HG02759 (cell line): Measurements from ENCODE around the gene RTBDN.
A peak's percentile ranks its signal among the peaks of the same experiment; 100 is the strongest.

ENCODE experiments used
- ATAC-seq: cut with Tn5 transposase; IDR thresholded peaks from one replicate; pipeline ENCODE4 v1.9.1; 2021; ENCODE audit warnings: mild to moderate bottlenecking, moderate library complexity; ENCODE audit not compliant: unreplicated experiment

RTBDN gene

DNA sequence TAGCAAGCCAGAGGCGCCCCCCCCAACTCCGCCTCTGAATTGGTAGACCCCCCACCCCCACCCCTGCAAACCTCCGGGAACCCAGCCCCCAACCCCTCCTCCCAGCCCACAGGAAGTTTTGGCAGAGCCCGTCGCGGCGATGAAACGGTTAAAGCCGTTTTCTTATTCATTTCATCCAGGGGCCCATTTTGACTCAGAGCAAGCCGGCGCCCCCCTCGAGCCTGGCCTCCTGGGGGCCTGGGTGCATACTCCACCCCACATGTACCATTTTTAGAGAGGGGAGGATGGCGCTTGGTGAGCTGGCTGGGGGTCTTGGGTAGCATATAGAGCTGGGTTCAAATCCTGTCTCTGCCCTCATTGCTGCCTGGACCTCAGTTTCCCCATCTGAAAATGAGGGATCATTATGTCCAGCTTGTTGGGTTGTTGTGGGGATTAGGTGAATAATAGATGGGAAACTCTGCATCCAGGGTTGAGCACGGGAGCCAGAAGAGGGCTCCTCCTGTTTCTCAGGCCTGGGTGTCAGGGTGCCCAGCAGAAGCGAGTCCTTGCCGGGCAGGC, 51.0 kb downstream of the RTBDN start:
- no peak for ATAC-seq

- ATAC-seq = peak; percentile 44
Observed at GRCh38 chr19:12782424-12783290, 51.7 kb downstream of the RTBDN start.

GRCh38 chr19:12782174-12782423, 52.3 kb downstream of the RTBDN start:
- peak; percentile 1 for ATAC-seq

DNA sequence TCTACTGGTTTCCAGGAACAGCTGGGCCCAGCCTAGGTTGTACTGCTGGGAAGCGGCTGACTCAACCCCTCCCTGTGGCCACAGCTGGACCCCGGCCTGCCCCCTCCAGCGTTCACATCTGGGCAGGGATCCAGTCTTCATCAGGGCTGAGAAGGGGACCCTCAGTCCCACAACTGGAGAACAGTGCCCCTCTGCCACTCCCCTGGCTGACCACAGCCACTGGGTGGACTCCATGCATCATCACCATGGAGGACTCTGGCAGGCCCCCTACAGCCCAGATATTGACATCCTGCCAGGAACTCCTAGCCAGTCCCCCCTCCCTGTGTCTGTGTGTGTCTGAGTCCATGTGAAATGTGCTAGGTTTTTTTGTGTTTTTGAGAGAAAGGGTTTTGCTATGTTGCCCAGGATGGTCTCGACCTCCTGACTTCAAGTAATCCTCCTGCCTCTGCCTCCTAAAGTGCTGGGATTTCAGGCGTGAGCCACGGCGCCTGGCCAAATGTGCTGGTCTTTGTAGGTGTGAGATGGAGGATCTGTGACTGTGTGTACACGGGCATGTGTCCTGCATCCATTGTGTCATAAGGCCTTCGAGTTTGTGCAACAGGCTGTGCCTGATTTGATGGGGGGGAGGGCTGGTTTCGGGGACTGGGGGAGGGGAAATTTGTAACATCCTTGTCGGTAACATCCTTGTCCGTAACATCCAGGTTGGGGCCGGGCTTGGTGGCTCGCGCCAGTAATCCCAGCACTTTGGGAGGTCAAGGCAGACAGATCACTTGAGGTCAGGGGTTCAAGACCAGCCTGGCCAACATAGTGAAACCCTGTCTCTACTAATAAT, 55.0 kb downstream of the RTBDN start:
- ATAC-seq = no peak

GRCh38 chr19:12778905-12779161, 55.5 kb downstream of the RTBDN start:
- no peak for ATAC-seq

- no peak for ATAC-seq
Observed at GRCh38 chr19:12778017-12778904, 56.1 kb downstream of the RTBDN start.

GRCh38 chr19:12777217-12778016, 57.0 kb downstream of the RTBDN start:
- ATAC-seq = no peak
